CD14-positive monocyte (primary cell): ENCODE data around the gene COL24A1. TPM values are rescaled to one million over a fixed set of nuclear protein-coding genes. Genes with fewer than 3 reads are reported as not detected.

Experiments
- DNase-seq, 3 donors: peaks; one replicate each; pipeline ENCODE4 v3.0.0-alpha.2; 2011 to 2022
- H2AFZ ChIP-seq: 2 replicates; pipeline ENCODE4 v1.6.0; 2012; ENCODE audit warnings: mild to moderate bottlenecking, low read depth, low read length, inconsistent platforms; ENCODE audit not compliant: insufficient read depth, poor library complexity, severe bottlenecking
- H3K27ac ChIP-seq, 2 donors: 1 replicate in 1 of 2; 2 replicates in 1 of 2; pipeline ENCODE4 v1.5.1; 2012 to 2013; ENCODE audit warnings: low read length in 2 of 2, control low read depth in 1 of 2, inconsistent platforms in 1 of 2, low read depth in 1 of 2, mild to moderate bottlenecking in 1 of 2
- H3K27me3 ChIP-seq, 2 donors: one replicate each; pipeline versions ENCODE4 v1.6.0 to v1.6.1; 2011 to 2013; ENCODE audit warnings: low read length in 2 of 2; ENCODE audit not compliant: control insufficient read depth in 2 of 2, insufficient read depth in 2 of 2
- H3K36me3 ChIP-seq, 2 donors: replicated peaks in 1 of 2; 1 replicate in 1 of 2; 2 replicates in 1 of 2; pipeline versions ENCODE4 v1.5.1 to v1.6.1; 2012 to 2013; ENCODE audit warnings: low read length in 2 of 2, control low read depth in 1 of 2, inconsistent platforms in 1 of 2, mild to moderate bottlenecking in 1 of 2; ENCODE audit not compliant: insufficient read depth in 2 of 2, control insufficient read depth in 1 of 2
- H3K4me1 ChIP-seq, 2 donors: 1 replicate in 1 of 2; 2 replicates in 1 of 2; pipeline versions ENCODE4 v1.5.1 to v1.6.1; 2012 to 2013; ENCODE audit warnings: low read length in 2 of 2, control low read depth in 1 of 2, inconsistent platforms in 1 of 2, mild to moderate bottlenecking in 1 of 2, moderate library complexity in 1 of 2; ENCODE audit not compliant: insufficient read depth in 2 of 2, control insufficient read depth in 1 of 2
- H3K4me2 ChIP-seq: replicated peaks from 2 replicates; pipeline ENCODE3; 2012; ENCODE audit warnings: low read length, moderate library complexity, mild to moderate bottlenecking; ENCODE audit not compliant: poor library complexity, severe bottlenecking; ENCODE audit errors: extremely low read depth
- H3K4me3 ChIP-seq, 3 experiments: fragments of 200-600 bp in 1 of 3; sonication (generic) in 1 of 3; replicated peaks in 1 of 3; 1 replicate in 2 of 3; 2 replicates in 1 of 3; pipeline ENCODE4 v1.5.1; 2011 to 2013; ENCODE audit warnings: low read length in 3 of 3, mild to moderate bottlenecking in 3 of 3, control low read depth in 2 of 3, low read depth in 2 of 3, inconsistent platforms in 1 of 3, moderate library complexity in 1 of 3
- H3K79me2 ChIP-seq: 2 replicates; pipeline ENCODE4 v1.6.0; 2012; ENCODE audit warnings: mild to moderate bottlenecking, control low read depth, inconsistent platforms, low read length, moderate library complexity; ENCODE audit not compliant: insufficient read depth
- H3K9ac ChIP-seq: 2 replicates; pipeline ENCODE4 v1.6.0; 2017; ENCODE audit warnings: low read length, mild to moderate bottlenecking; ENCODE audit not compliant: insufficient read depth, poor library complexity, severe bottlenecking
- H3K9me3 ChIP-seq, 2 donors: replicated peaks in 1 of 2; 1 replicate in 1 of 2; 2 replicates in 1 of 2; pipeline versions ENCODE4 v1.5.1 to v1.6.1; 2012 to 2013; ENCODE audit warnings: low read length in 2 of 2, control low read depth in 1 of 2; ENCODE audit not compliant: control insufficient read depth in 1 of 2, insufficient read depth in 1 of 2
- H4K20me1 ChIP-seq: 2 replicates; pipeline ENCODE4 v1.6.0; 2012; ENCODE audit warnings: mild to moderate bottlenecking, low read length, control low read depth, moderate library complexity; ENCODE audit not compliant: insufficient read depth
- H3K27ac Mint-ChIP-seq, 7 donors: one replicate each; pipeline ENCODE4 v1.8.0; 2020; ENCODE audit warnings: mild to moderate bottlenecking in 7 of 7, mixed read lengths in 7 of 7, moderate library complexity in 6 of 7, inconsistent platforms in 2 of 7
- H3K27me3 Mint-ChIP-seq, 3 donors: one replicate each; pipeline ENCODE4 v1.8.0; 2021 to 2022; ENCODE audit warnings: low read depth in 3 of 3, mild to moderate bottlenecking in 3 of 3, mixed read lengths in 3 of 3, moderate library complexity in 3 of 3, inconsistent platforms in 1 of 3
- H3K36me3 Mint-ChIP-seq, 2 donors: one replicate each; pipeline ENCODE4 v1.8.0; 2020; ENCODE audit warnings: mixed read lengths in 2 of 2, inconsistent platforms in 1 of 2, mild to moderate bottlenecking in 1 of 2
- H3K4me1 Mint-ChIP-seq: one replicate; pipeline ENCODE4 v1.8.0; 2020; ENCODE audit warnings: mild to moderate bottlenecking, mixed read lengths
- H3K4me3 Mint-ChIP-seq, 2 donors: one replicate each; pipeline ENCODE4 v1.8.0; 2020; ENCODE audit warnings: mild to moderate bottlenecking in 2 of 2, mixed read lengths in 2 of 2, moderate library complexity in 1 of 2
- H3K9me3 Mint-ChIP-seq, 7 donors: one replicate each; pipeline ENCODE4 v1.8.0; 2020 to 2022; ENCODE audit warnings: mixed read lengths in 7 of 7, mild to moderate bottlenecking in 6 of 7, moderate library complexity in 6 of 7, inconsistent platforms in 2 of 7
- WGBS: methylation state at CpG from one replicate; pipeline ENCODE4 v1.1.5; 2013; ENCODE audit warnings: missing lambda C conversion rate; ENCODE audit not compliant: insufficient coverage; 5-methylcytosine and 5-hydroxymethylcytosine counted together
- intact Hi-C, 2 donors: fragments of 100-400 bp; cut with micrococcal nuclease; formaldehyde crosslinking; loops; one replicate each; pipeline versions ENCODE4 v1.15.0 to v1.15.1; 2023
- polyA plus RNA-seq, 3 donors: library from polyadenylated mRNA; depleted of rRNA in 1 of 3; unstranded in 2 of 3; stranded (reverse) in 1 of 3; fragments of 300-500 nt in 2 of 3; fragments of >200 nt in 1 of 3; fragmentation: Illumina TruSeq in 2 of 3; gene quantifications; 1 replicate in 2 of 3; 2 replicates in 1 of 3; pipeline ENCODE4 v1.2.3, GENCODE V29; 2012 to 2021
- TF ChIP-seq, protein P1 (sequence below): fragments of 200-600 bp; IDR thresholded peaks from one replicate; pipeline ENCODE4 v1.8.0; 2022; ENCODE audit warnings: antibody characterized with exemption, mild to moderate bottlenecking

COL24A1 gene
- polyA plus RNA-seq, 3 donors, result 0.05 to 0.13 TPM; not detected in 1

DNA sequence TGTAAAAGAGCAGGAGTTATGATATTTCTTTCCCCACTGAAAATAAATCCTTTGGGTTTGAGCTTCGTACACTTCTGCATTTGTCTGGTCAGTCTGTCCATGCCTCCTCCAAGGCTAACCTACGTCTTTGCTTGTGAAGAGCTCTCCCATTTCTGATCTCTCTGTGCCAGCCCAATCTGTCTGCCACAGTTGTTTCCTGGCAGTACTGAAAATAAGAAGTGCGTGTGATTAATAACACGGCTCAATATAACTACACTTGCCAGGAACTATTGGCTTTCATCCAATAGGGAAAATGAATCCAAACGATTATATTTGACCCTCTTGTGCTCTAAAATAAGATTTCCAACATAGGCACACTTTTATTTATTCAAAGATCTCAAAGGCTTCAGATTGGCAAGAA is 19.2 kb upstream of the COL24A1 start:
- no peak overlapping the region for H3K4me2 ChIP-seq
- no peaks in the 10 kb centered on the region for H3K9me3 Mint-ChIP-seq
- TF ChIP-seq, protein P1, sequence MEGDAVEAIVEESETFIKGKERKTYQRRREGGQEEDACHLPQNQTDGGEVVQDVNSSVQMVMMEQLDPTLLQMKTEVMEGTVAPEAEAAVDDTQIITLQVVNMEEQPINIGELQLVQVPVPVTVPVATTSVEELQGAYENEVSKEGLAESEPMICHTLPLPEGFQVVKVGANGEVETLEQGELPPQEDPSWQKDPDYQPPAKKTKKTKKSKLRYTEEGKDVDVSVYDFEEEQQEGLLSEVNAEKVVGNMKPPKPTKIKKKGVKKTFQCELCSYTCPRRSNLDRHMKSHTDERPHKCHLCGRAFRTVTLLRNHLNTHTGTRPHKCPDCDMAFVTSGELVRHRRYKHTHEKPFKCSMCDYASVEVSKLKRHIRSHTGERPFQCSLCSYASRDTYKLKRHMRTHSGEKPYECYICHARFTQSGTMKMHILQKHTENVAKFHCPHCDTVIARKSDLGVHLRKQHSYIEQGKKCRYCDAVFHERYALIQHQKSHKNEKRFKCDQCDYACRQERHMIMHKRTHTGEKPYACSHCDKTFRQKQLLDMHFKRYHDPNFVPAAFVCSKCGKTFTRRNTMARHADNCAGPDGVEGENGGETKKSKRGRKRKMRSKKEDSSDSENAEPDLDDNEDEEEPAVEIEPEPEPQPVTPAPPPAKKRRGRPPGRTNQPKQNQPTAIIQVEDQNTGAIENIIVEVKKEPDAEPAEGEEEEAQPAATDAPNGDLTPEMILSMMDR, result no peak
- H3K36me3 Mint-ChIP-seq, result no peaks in the 10 kb centered on the region
- peaks cover 0 to 2% of the 10 kb centered on the region in 2 donors for H3K4me1 ChIP-seq
- peaks cover 5% of the 10 kb centered on the region for H3K4me1 Mint-ChIP-seq
- 20% methylated on average over 1 of the region's 5 CpGs for WGBS
- peaks cover 0 to 3% (median 1%) of the 10 kb centered on the region in 3 donors for H3K27me3 Mint-ChIP-seq
- no peak overlapping the region for H3K27ac Mint-ChIP-seq
- DNase-seq, result no peak
- no peak overlapping the region for H3K27ac ChIP-seq
- no peaks in the 10 kb centered on the region for H4K20me1 ChIP-seq
- no peaks in the 10 kb centered on the region for H3K27me3 ChIP-seq
- intact Hi-C loops, result no loop called here
- no peak overlapping the region for H2AFZ ChIP-seq
- no peak overlapping the region for H3K9ac ChIP-seq
- H3K36me3 ChIP-seq, result no peaks in the 10 kb centered on the region
- no peaks in the 10 kb centered on the region for H3K9me3 ChIP-seq
- no peak overlapping the region for H3K4me3 ChIP-seq
- H3K79me2 ChIP-seq, result no peaks in the 10 kb centered on the region
- no peak overlapping the region for H3K4me3 Mint-ChIP-seq

DNA sequence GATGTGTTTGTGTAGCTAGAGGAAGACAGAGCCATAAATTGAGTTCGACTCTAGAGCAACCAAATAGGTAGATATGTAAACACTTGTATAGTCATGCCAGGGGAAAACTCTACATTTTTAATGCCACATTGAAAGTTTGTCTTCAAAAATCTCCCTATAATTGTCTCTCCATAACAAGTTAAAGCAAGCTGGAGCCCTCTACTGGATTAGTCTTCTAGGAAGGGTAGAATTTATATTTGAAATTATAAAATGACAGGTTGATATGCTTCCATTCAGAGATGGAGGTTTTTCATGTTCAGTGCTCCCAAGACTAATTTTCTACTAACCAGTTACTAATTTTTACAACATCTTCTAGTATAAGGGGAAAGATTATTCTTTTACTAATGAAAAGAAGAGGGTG is 13.1 kb upstream of the COL24A1 start:
- intact Hi-C loops, result no loop called here
- Histone ChIP-seq H3K4me3 (no peak overlapping the region), H3K9ac (no peak overlapping the region), H2AFZ (no peak overlapping the region), H3K27me3 (no peaks in the 10 kb centered on the region), H4K20me1 (no peaks in the 10 kb centered on the region), H3K4me1 (no peaks in the 10 kb centered on the region), H3K27ac (no peak overlapping the region), H3K4me2 (no peak overlapping the region), H3K9me3 (peaks cover 0 to 10% of the 10 kb centered on the region in 2 donors), H3K36me3 (no peaks in the 10 kb centered on the region), H3K79me2 (no peaks in the 10 kb centered on the region)
- Mint-ChIP-seq H3K27me3 (peaks cover 0 to 6% (median 3%) of the 10 kb centered on the region in 3 donors), H3K36me3 (no peaks in the 10 kb centered on the region), H3K27ac (no peak overlapping the region), H3K4me3 (no peak overlapping the region), H3K4me1 (no peaks in the 10 kb centered on the region), H3K9me3 (peaks cover 9 to 30% (median 20%) of the 10 kb centered on the region in 7 donors)
- no peak for DNase-seq
- WGBS, result no CpG with 5 or more reads among the region's 1 CpG
- TF ChIP-seq, protein P1, result no peak
